Naive thymus-derived CD4-positive, alpha-beta T cell (primary cell): ENCODE measurements around the gene BBLN. TPM values are rescaled to one million over a fixed set of nuclear protein-coding genes. Genes with fewer than 3 reads are reported as not detected.

ENCODE experiments used
- ATAC-seq: fragments of 150-1000 bp; cut with Tn5 transposase; 2 replicates; pipeline ENCODE4 v1.10.0; 2021; ENCODE audit warnings: mild to moderate bottlenecking, moderate library complexity
- CTCF ChIA-PET: fragments of 350-600 bp; sonication (Branson Sonifier 250); formaldehyde crosslinking; loops from one replicate; lab custom pipeline; 2021; ENCODE audit warnings: antibody characterized with exemption; lab: Charles Lee
- POLR2A ChIA-PET: fragments of 350-600 bp; sonication (Branson Sonifier 250); formaldehyde crosslinking; loops from one replicate; lab custom pipeline; 2021; ENCODE audit warnings: antibody characterized with exemption, inconsistent platforms; lab: Charles Lee
- DNase-seq, 9 donors: peaks; one replicate each; pipeline versions ENCODE4 v3.0.0 to v3.0.0-alpha.2; 2020 to 2022; ENCODE audit warnings: mixed read lengths in 1 of 9
- H3K27ac ChIP-seq: one replicate; pipeline ENCODE4 v1.7.0; 2013; ENCODE audit warnings: mild to moderate bottlenecking, low read depth, low read length, moderate library complexity
- H3K27me3 ChIP-seq, 2 donors: one replicate each; pipeline ENCODE4 v1.7.0; 2013; ENCODE audit warnings: low read length in 2 of 2, mild to moderate bottlenecking in 2 of 2, moderate library complexity in 2 of 2; ENCODE audit not compliant: control insufficient read depth in 2 of 2, insufficient read depth in 2 of 2
- H3K36me3 ChIP-seq, 3 experiments: 1 replicate in 2 of 3; 2 replicates in 1 of 3; pipeline ENCODE4 v1.7.0; 2013; ENCODE audit warnings: low read length in 3 of 3, mild to moderate bottlenecking in 3 of 3, moderate library complexity in 1 of 3; ENCODE audit not compliant: insufficient read depth in 3 of 3, control insufficient read depth in 2 of 3
- H3K4me1 ChIP-seq, 2 donors: one replicate each; pipeline ENCODE4 v1.7.0; 2013; ENCODE audit warnings: low read length in 2 of 2, mild to moderate bottlenecking in 2 of 2, moderate library complexity in 1 of 2; ENCODE audit not compliant: control insufficient read depth in 2 of 2, insufficient read depth in 2 of 2
- H3K4me3 ChIP-seq: 2 replicates; pipeline ENCODE4 v1.7.0; 2013; ENCODE audit warnings: mild to moderate bottlenecking, low read length
- H3K9me3 ChIP-seq, 3 experiments: 1 replicate in 2 of 3; 2 replicates in 1 of 3; pipeline ENCODE4 v1.7.0; 2013; ENCODE audit warnings: low read length in 3 of 3; ENCODE audit not compliant: control insufficient read depth in 2 of 3
- H3K27ac Mint-ChIP-seq, 9 donors: one replicate each; pipeline ENCODE4 v1.8.0; 2020 to 2022; ENCODE audit warnings: mixed read lengths in 9 of 9, mild to moderate bottlenecking in 8 of 9, moderate library complexity in 5 of 9, inconsistent platforms in 2 of 9
- H3K27me3 Mint-ChIP-seq, 5 donors: one replicate each; pipeline ENCODE4 v1.8.0; 2021 to 2022; ENCODE audit warnings: mixed read lengths in 5 of 5, mild to moderate bottlenecking in 1 of 5
- H3K36me3 Mint-ChIP-seq, 5 donors: one replicate each; pipeline ENCODE4 v1.8.0; 2020 to 2022; ENCODE audit warnings: mixed read lengths in 5 of 5, mild to moderate bottlenecking in 3 of 5, inconsistent platforms in 1 of 5
- H3K4me1 Mint-ChIP-seq, 7 donors: one replicate each; pipeline ENCODE4 v1.8.0; 2020 to 2022; ENCODE audit warnings: mixed read lengths in 7 of 7, mild to moderate bottlenecking in 3 of 7, inconsistent platforms in 1 of 7
- H3K4me3 Mint-ChIP-seq, 10 donors: one replicate each; pipeline ENCODE4 v1.8.0; 2020 to 2022; ENCODE audit warnings: mild to moderate bottlenecking in 10 of 10, mixed read lengths in 10 of 10, moderate library complexity in 6 of 10, inconsistent platforms in 2 of 10
- H3K9me3 Mint-ChIP-seq, 11 donors: one replicate each; pipeline ENCODE4 v1.8.0; 2020 to 2022; ENCODE audit warnings: mixed read lengths in 11 of 11, mild to moderate bottlenecking in 4 of 11, inconsistent platforms in 1 of 11, moderate library complexity in 1 of 11
- intact Hi-C, 2 donors: fragments of 100-400 bp; cut with micrococcal nuclease; formaldehyde crosslinking; loops; one replicate each; pipeline ENCODE4 v1.15.1; 2023
- polyA plus RNA-seq, 2 donors: library from polyadenylated mRNA; unstranded; fragments of 300-500 nt; fragmentation: Illumina TruSeq; gene quantifications; one replicate each; pipeline ENCODE4 v1.2.3, GENCODE V29; 2021
- total RNA-seq, 6 experiments: library from RNA in 5 of 6; stranded (reverse) in 5 of 6; gene quantifications; 1 replicate in 5 of 6; 2 replicates in 1 of 6; pipeline ENCODE4 v1.2.3 and lab custom pipeline; 2021 to 2026

The BBLN gene
- total and polyA plus RNA-seq, 7 experiments from 2014 or later: 42.7 to 102 (median 53.2) TPM

GRCh38 chr9:128163523-128164306 lies 3.6 kb downstream of the BBLN start:
- Mint-ChIP-seq H3K36me3 (peaks cover 3 to 27% (median 11%) of the 10 kb centered on the region in 5 donors), H3K27ac (peak overlapping the region in 1 of 9 donors; percentile 33), H3K4me1 (peaks cover 0 to 30% (median 21%) of the 10 kb centered on the region in 7 donors), H3K27me3 (no peaks in the 10 kb centered on the region), H3K9me3 (no peaks in the 10 kb centered on the region), H3K4me3 (no peak overlapping the region)
- Histone ChIP-seq H3K36me3 (peaks cover 0 to 54% (median 5%) of the 10 kb centered on the region in 3 experiments), H3K27ac (no peak overlapping the region), H3K9me3 (no peaks in the 10 kb centered on the region), H3K4me3 (no peak overlapping the region), H3K4me1 (peaks cover 11 to 12% of the 10 kb centered on the region in 2 donors), H3K27me3 (no peaks in the 10 kb centered on the region)
- intact Hi-C loops: no loop called here
- CTCF ChIA-PET: no interaction called here
- ATAC-seq (no peak), DNase-seq (no peak)
- POLR2A ChIA-PET: no interaction called here

GRCh38 chr9:128164307-128164885 lies 4.3 kb downstream of the BBLN start:
- POLR2A ChIA-PET: interaction anchor here (1.8 kb wide), 1 partner anchor 10 kb away, joined by 5 read pairs; no protein-coding TSS in a partner anchor
- peaks cover 0 to 60% (median 5%) of the 10 kb centered on the region in 3 experiments for H3K36me3 ChIP-seq
- no peak for ATAC-seq

GRCh38 chr9:128166169-128166568 lies 6.1 kb downstream of the BBLN start:
- intact Hi-C loops: no loop called here
- Histone ChIP-seq H3K36me3 (peaks cover 0 to 78% (median 5%) of the 10 kb centered on the region in 3 experiments), H3K27ac (no peak overlapping the region), H3K9me3 (no peaks in the 10 kb centered on the region), H3K4me3 (no peak overlapping the region), H3K27me3 (no peaks in the 10 kb centered on the region), H3K4me1 (peaks cover 4% of the 10 kb centered on the region in 2 donors)
- H3K9me3 Mint-ChIP-seq: no peaks in the 10 kb centered on the region
- ATAC-seq (no peak), DNase-seq (no peak)
- CTCF ChIA-PET: interaction anchor here (0.9 kb wide), 1 partner anchor 175 kb away, joined by 3 read pairs; no protein-coding TSS in a partner anchor
- H3K27me3 Mint-ChIP-seq: no peaks in the 10 kb centered on the region
- no peak overlapping the region for H3K4me3 Mint-ChIP-seq
- H3K4me1 Mint-ChIP-seq: peaks cover 0 to 18% (median 11%) of the 10 kb centered on the region in 7 donors
- H3K27ac Mint-ChIP-seq: peak overlapping the region in 1 of 9 donors; percentile 17
- POLR2A ChIA-PET: interaction anchor here (1.8 kb wide), 1 partner anchor 9 kb away, joined by 5 read pairs; no protein-coding TSS in a partner anchor
- peaks cover 5 to 29% (median 13%) of the 10 kb centered on the region in 5 donors for H3K36me3 Mint-ChIP-seq

More at GRCh38 chr9:128164307-128164885, 4.3 kb downstream of the BBLN start:
- Mint-ChIP-seq H3K36me3 (peaks cover 5 to 29% (median 13%) of the 10 kb centered on the region in 5 donors), H3K27ac (peak overlapping the region in 1 of 9 donors; percentile 33), H3K4me1 (peaks cover 0 to 26% (median 18%) of the 10 kb centered on the region in 7 donors), H3K27me3 (no peaks in the 10 kb centered on the region), H3K4me3 (no peak overlapping the region), H3K9me3 (no peaks in the 10 kb centered on the region)
- Histone ChIP-seq H3K4me1 (peaks cover 9 to 10% of the 10 kb centered on the region in 2 donors), H3K9me3 (no peaks in the 10 kb centered on the region), H3K27ac (no peak overlapping the region), H3K27me3 (no peaks in the 10 kb centered on the region), H3K4me3 (no peak overlapping the region)
- DNase-seq: no peak
- intact Hi-C loops: no loop called here
- CTCF ChIA-PET: no interaction called here

GRCh38 chr9:128167209-128167608 lies 7.1 kb downstream of the BBLN start:
- H3K27me3 Mint-ChIP-seq: no peaks in the 10 kb centered on the region
- H3K36me3 ChIP-seq: peaks cover 0 to 78% (median 5%) of the 10 kb centered on the region in 3 experiments
- no peaks in the 10 kb centered on the region for H3K4me1 ChIP-seq
- ATAC-seq (no peak), DNase-seq (no peak)
- peaks cover 5 to 29% (median 13%) of the 10 kb centered on the region in 5 donors for H3K36me3 Mint-ChIP-seq
- H3K27ac ChIP-seq: no peak overlapping the region
- no peak overlapping the region for H3K4me3 ChIP-seq
- ChIA-PET POLR2A (no interaction called here), CTCF (interaction anchor here (0.6 kb wide), 1 partner anchor 258 kb away, joined by 3 read pairs; no protein-coding TSS in a partner anchor)
- H3K9me3 Mint-ChIP-seq: no peaks in the 10 kb centered on the region
- intact Hi-C loops: no loop called here
- H3K27ac Mint-ChIP-seq: peak overlapping the region in 3 of 9 donors; percentile 32 to 48 (median 34)
- H3K9me3 ChIP-seq: no peaks in the 10 kb centered on the region
- peaks cover 0 to 8% (median 6%) of the 10 kb centered on the region in 7 donors for H3K4me1 Mint-ChIP-seq
- no peak overlapping the region for H3K4me3 Mint-ChIP-seq
- H3K27me3 ChIP-seq: no peaks in the 10 kb centered on the region

- Mint-ChIP-seq H3K9me3 (no peaks in the 10 kb centered on the region), H3K4me3 (no peak overlapping the region), H3K36me3 (peaks cover 5 to 26% (median 10%) of the 10 kb centered on the region in 5 donors), H3K4me1 (peaks cover 0 to 2% (median 0%) of the 10 kb centered on the region in 7 donors), H3K27me3 (no peaks in the 10 kb centered on the region), H3K27ac (peak overlapping the region in 2 of 9 donors; percentile 63 to 65)
- intact Hi-C loops: no loop called here
- no peak for DNase-seq
- ChIA-PET POLR2A (interaction anchor here (0.6 kb wide), 1 partner anchor 17 kb away, joined by 3 read pairs; no protein-coding TSS in a partner anchor), CTCF (interaction anchor here (0.6 kb wide), 1 partner anchor 13 kb away, joined by 3 read pairs; no protein-coding TSS in a partner anchor)
- H3K4me3 ChIP-seq: no peak overlapping the region
- H3K9me3 ChIP-seq: no peaks in the 10 kb centered on the region
- no peak for ATAC-seq
- H3K27ac ChIP-seq: no peak overlapping the region
- no peaks in the 10 kb centered on the region for H3K27me3 ChIP-seq
- H3K4me1 ChIP-seq: no peaks in the 10 kb centered on the region
- H3K36me3 ChIP-seq: peaks cover 0 to 67% (median 5%) of the 10 kb centered on the region in 3 experiments
Observed at GRCh38 chr9:128168731-128169308, 8.8 kb downstream of the BBLN start.

- peaks cover 0 to 2% (median 0%) of the 10 kb centered on the region in 7 donors for H3K4me1 Mint-ChIP-seq
- Histone ChIP-seq H3K27me3 (no peaks in the 10 kb centered on the region), H3K9me3 (no peaks in the 10 kb centered on the region), H3K4me3 (no peak overlapping the region), H3K36me3 (peaks cover 0 to 67% (median 5%) of the 10 kb centered on the region in 3 experiments), H3K4me1 (no peaks in the 10 kb centered on the region), H3K27ac (no peak overlapping the region)
- no peak overlapping the region for H3K4me3 Mint-ChIP-seq
- H3K36me3 Mint-ChIP-seq: peaks cover 5 to 24% (median 10%) of the 10 kb centered on the region in 5 donors
- H3K27me3 Mint-ChIP-seq: no peaks in the 10 kb centered on the region
- no peak overlapping the region for H3K27ac Mint-ChIP-seq
- ChIA-PET POLR2A (interaction anchor here (1.1 to 1.2 kb wide), 2 partner anchors 14 to 660 kb away, joined by 3 read pairs; partner anchors contain the start of gene SPOUT1), CTCF (no interaction called here)
- no peaks in the 10 kb centered on the region for H3K9me3 Mint-ChIP-seq
- no peak for DNase-seq
- intact Hi-C loops: no loop called here
- ATAC-seq: no peak
Observed at GRCh38 chr9:128169492-128169891, 9.4 kb downstream of the BBLN start.
